Bronchial epithelial cell (primary cell): Measurements from ENCODE around the gene TRPV6. TPM values are rescaled to one million over a fixed set of nuclear protein-coding genes. Genes with fewer than 3 reads are reported as not detected.

ENCODE experiments used
- DNase-seq: peaks from one replicate; pipeline ENCODE4 v3.0.0-alpha.2; 2010; ENCODE audit warnings: low read depth
- FAIRE-seq: peaks from 2 replicates; lab custom pipeline; 2011; peaks lifted over from hg19 to GRCh38; lab: Jason Lieb, UNC
- H3K27me3 ChIP-seq: 2 replicates; pipeline ENCODE4 v1.5.1; 2011; ENCODE audit warnings: low read length; ENCODE audit not compliant: control insufficient read depth, insufficient read depth
- H3K36me3 ChIP-seq: 2 replicates; pipeline ENCODE4 v1.5.1; 2011; ENCODE audit warnings: low read length; ENCODE audit not compliant: control insufficient read depth, insufficient read depth
- H3K4me3 ChIP-seq: 2 replicates; pipeline ENCODE4 v1.5.1; 2011; ENCODE audit warnings: mild to moderate bottlenecking, low read depth, low read length, control low read depth
- CTCF ChIP-seq: IDR thresholded peaks from 2 replicates; pipeline ENCODE4 v1.5.1; 2011; ENCODE audit warnings: mild to moderate bottlenecking, moderate library complexity, low read length, control low read depth, inconsistent platforms; ENCODE audit not compliant: insufficient read depth, severe bottlenecking
- total RNA-seq: library from RNA; depleted of rRNA; stranded (reverse); fragments of >200 nt; gene quantifications from 2 replicates; pipeline ENCODE4 v1.2.1, GENCODE V29; 2014

TRPV6 gene
- total RNA-seq, 1 donor from 2014 or later, result under 0.01 TPM

- no peak for FAIRE-seq
- Histone ChIP-seq H3K4me3 (peak overlapping the region; percentile 71), H3K27me3 (peaks cover under 1% of the 10 kb centered on the region), H3K36me3 (no peaks in the 10 kb centered on the region)
- TF ChIP-seq CTCF, result no peak
- peak; percentile 27 for DNase-seq
Observed at GRCh38 chr7:142855756-142856564, 29.6 kb downstream of the TRPV6 start.

- no peak for FAIRE-seq
- peak; percentile 5 for TF ChIP-seq CTCF
- no peak for DNase-seq
Observed at GRCh38 chr7:142855114-142855743, 30.3 kb downstream of the TRPV6 start.

GRCh38 chr7:142854372-142855113, 31.0 kb downstream of the TRPV6 start, which contains the start of gene EPHB6:
Gene EPHB6, plus strand, starts transcription at chr7:142855076. Its CDS starts 8,152 bp downstream, at chr7:142863228.
- Histone ChIP-seq H3K36me3 (no peaks in the 10 kb centered on the region), H3K27me3 (no peaks in the 10 kb centered on the region), H3K4me3 (peak within 1 kb of the TSS; percentile 71)
- DNase-seq (peak; percentile 18), FAIRE-seq (no peak)
- TF ChIP-seq CTCF, result no peak

More at GRCh38 chr7:142855114-142855743, 30.3 kb downstream of the TRPV6 start:
- H3K36me3 ChIP-seq, result no peaks in the 10 kb centered on the region
- H3K4me3 ChIP-seq, result peak overlapping the region; percentile 71
- no peaks in the 10 kb centered on the region for H3K27me3 ChIP-seq

GRCh38 chr7:142853739-142854371, 31.7 kb downstream of the TRPV6 start:
- FAIRE-seq, result no peak

More at GRCh38 chr7:142853739-142854371, 31.7 kb downstream of the TRPV6 start:
- Histone ChIP-seq H3K27me3 (no peaks in the 10 kb centered on the region), H3K4me3 (peak overlapping the region; percentile 71), H3K36me3 (no peaks in the 10 kb centered on the region)
- peak; percentile 88 for TF ChIP-seq CTCF
- DNase-seq, result peak; percentile 61
